Right lobe of liver (tissue), 6 donors: ENCODE results near the gene ALDH1A3. TPM values are rescaled to one million over a fixed set of nuclear protein-coding genes. Genes with fewer than 3 reads are reported as not detected.

Experiments
- ATAC-seq, 4 donors: fragments of 200-7000 bp; cut with Tn5 transposase; one replicate each; pipeline ENCODE4 v1.9.1; 2020; ENCODE audit warnings: mild to moderate bottlenecking in 4 of 4, moderate library complexity in 4 of 4
- DNase-seq, 3 donors: peaks; one replicate each; pipeline ENCODE4 v3.0.0-alpha.2; 2020
- H3K27ac ChIP-seq, 3 donors: fragments of 200-600 bp; one replicate each; pipeline ENCODE4 v1.8.0; 2022
- H3K27me3 ChIP-seq, 2 donors: fragments of 200-600 bp; one replicate each; pipeline ENCODE4 v1.8.0; 2022
- H3K36me3 ChIP-seq, 4 donors: fragments of 200-600 bp; sonication (generic) in 1 of 4; one replicate each; pipeline versions ENCODE4 v1.5.1 to v1.8.0; 2017 to 2022; ENCODE audit warnings: control low read depth in 1 of 4
- H3K4me1 ChIP-seq, 4 donors: fragments of 200-600 bp; sonication (generic) in 1 of 4; one replicate each; pipeline versions ENCODE4 v1.5.1 to v1.8.0; 2017 to 2022; ENCODE audit warnings: control low read depth in 1 of 4
- H3K4me3 ChIP-seq, 3 donors: fragments of 200-600 bp; one replicate each; pipeline ENCODE4 v1.8.0; 2022
- H3K9me3 ChIP-seq, 4 donors: fragments of 200-600 bp; sonication (generic) in 1 of 4; one replicate each; pipeline versions ENCODE4 v1.5.1 to v1.8.0; 2017 to 2022; ENCODE audit warnings: control low read depth in 1 of 4
- POLR2A ChIP-seq: fragments of 450-650 bp; IDR thresholded peaks from one replicate; pipeline ENCODE4 v1.6.1; 2017; ENCODE audit warnings: antibody characterized with exemption, mild to moderate bottlenecking
- WGBS: methylation state at CpG from one replicate; pipeline ENCODE4 v1.1.6; 2018; ENCODE audit warnings: low coverage, low lambda C conversion rate; ENCODE audit not compliant: insufficient coverage; ENCODE audit errors: missing lambda C conversion rate; 5-methylcytosine and 5-hydroxymethylcytosine counted together
- intact Hi-C, 2 donors: fragments of 100-400 bp; cut with DNase I; formaldehyde crosslinking; loops; one replicate each; pipeline versions ENCODE4 v1.11.2 to v1.14.1; 2022
- total RNA-seq, 6 experiments: library from RNA; depleted of rRNA in 2 of 6; stranded (reverse); fragments of >200 nt in 2 of 6; fragmentation: NEBNext Ultra II Directional in 3 of 6; extraction: Animal tissue kit (Norgen Biotek cat#: 25700) in 3 of 6; gene quantifications; one replicate each; pipeline versions ENCODE4 v1.1.0 to v1.2.4, GENCODE V29; 2016 to 2023
- TF ChIP-seq, protein P1 (sequence below), 4 donors: fragments of 200-600 bp in 3 of 4; fragments of 450-650 bp in 1 of 4; IDR thresholded peaks; one replicate each; pipeline versions ENCODE4 v1.5.1 to v1.8.0; 2016 to 2022; ENCODE audit warnings: antibody characterized with exemption in 4 of 4, mild to moderate bottlenecking in 2 of 4
- donor health status: DM: no; HTN: yes; CAD: no.
- donor health status: DM: no; HTN: no; CAD: no.
- donor health status: DM: no; HTN: no; CAD: no.
- donor health status: DM: no; HTN: yes; CAD: no.
- donor health status: DM: no; HTN: yes; CAD: no.

ALDH1A3 gene
- total RNA-seq, 6 experiments from 2014 or later = 1.6 to 7.8 (median 4.2) TPM

DNA sequence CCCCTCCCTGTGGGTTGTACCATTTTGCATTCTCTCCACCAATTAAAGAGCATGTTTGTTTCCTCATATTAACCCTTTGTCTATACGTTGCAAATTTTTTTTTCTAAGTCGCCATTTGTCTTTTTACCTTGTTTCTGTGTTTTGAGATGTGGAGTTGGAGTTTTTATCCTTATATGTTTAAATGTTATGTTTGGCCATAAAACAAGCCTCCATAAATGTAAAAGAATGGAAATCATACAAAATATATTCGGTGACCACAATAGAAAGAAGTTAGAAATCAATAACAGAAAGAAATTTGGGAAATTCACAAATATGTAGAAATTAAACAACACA lies 68.8 kb downstream of the ALDH1A3 start:
- no peak for ATAC-seq

DNA sequence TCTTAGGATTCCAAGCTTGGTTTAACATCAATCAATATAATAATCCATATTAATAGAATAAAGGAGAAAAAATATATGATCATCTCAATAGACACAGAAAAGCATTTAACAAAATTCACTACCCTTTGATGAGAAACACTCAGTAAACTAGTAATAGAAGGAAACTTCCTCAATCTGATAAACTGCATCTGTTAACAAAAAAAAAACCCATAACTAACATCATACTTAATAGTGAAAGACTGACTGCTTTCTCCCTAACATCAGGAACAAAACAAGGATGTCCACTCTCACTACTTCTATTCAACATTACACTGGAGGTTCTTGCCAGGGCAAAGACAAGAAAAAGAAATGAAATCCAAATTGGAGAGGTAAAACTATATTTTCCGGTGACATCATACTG lies 70.1 kb downstream of the ALDH1A3 start:
- Histone ChIP-seq H3K27ac (no peak overlapping the region), H3K4me1 (no peaks in the 10 kb centered on the region), H3K4me3 (no peak overlapping the region), H3K27me3 (no peaks in the 10 kb centered on the region), H3K36me3 (no peaks in the 10 kb centered on the region), H3K9me3 (no peaks in the 10 kb centered on the region)
- WGBS = 89% methylated on average over 1 of the region's 1 CpG
- intact Hi-C loops = no loop called here
- ATAC-seq (no peak), DNase-seq (no peak)
- no peak for TF ChIP-seq POLR2A
- TF ChIP-seq, protein P1, sequence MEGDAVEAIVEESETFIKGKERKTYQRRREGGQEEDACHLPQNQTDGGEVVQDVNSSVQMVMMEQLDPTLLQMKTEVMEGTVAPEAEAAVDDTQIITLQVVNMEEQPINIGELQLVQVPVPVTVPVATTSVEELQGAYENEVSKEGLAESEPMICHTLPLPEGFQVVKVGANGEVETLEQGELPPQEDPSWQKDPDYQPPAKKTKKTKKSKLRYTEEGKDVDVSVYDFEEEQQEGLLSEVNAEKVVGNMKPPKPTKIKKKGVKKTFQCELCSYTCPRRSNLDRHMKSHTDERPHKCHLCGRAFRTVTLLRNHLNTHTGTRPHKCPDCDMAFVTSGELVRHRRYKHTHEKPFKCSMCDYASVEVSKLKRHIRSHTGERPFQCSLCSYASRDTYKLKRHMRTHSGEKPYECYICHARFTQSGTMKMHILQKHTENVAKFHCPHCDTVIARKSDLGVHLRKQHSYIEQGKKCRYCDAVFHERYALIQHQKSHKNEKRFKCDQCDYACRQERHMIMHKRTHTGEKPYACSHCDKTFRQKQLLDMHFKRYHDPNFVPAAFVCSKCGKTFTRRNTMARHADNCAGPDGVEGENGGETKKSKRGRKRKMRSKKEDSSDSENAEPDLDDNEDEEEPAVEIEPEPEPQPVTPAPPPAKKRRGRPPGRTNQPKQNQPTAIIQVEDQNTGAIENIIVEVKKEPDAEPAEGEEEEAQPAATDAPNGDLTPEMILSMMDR (IDR thresholded peaks at IDR 0.05) = no peak

More for the DNA sequence above, 68.8 kb downstream of the ALDH1A3 start:
- intact Hi-C loops = no loop called here
- Histone ChIP-seq H3K27me3 (no peaks in the 10 kb centered on the region), H3K4me3 (no peak overlapping the region), H3K36me3 (no peaks in the 10 kb centered on the region), H3K4me1 (no peaks in the 10 kb centered on the region), H3K9me3 (no peaks in the 10 kb centered on the region), H3K27ac (no peak overlapping the region)
- TF ChIP-seq, protein P1 (IDR thresholded peaks at IDR 0.05) = no peak
- no peak for TF ChIP-seq POLR2A
- WGBS = 64% methylated on average over 3 of the region's 3 CpGs
- no peak for DNase-seq

GRCh38 chr15:100951965-100952364 lies 72.3 kb downstream of the ALDH1A3 start:
- DNase-seq = no peak
- Histone ChIP-seq H3K4me3 (no peak overlapping the region), H3K27ac (no peak overlapping the region), H3K4me1 (no peaks in the 10 kb centered on the region), H3K36me3 (no peaks in the 10 kb centered on the region), H3K9me3 (no peaks in the 10 kb centered on the region), H3K27me3 (no peaks in the 10 kb centered on the region)
- intact Hi-C loops = no loop called here
- 53% methylated on average over 5 of the region's 5 CpGs for WGBS
- no peak for ATAC-seq
- TF ChIP-seq, protein P1 (IDR thresholded peaks at IDR 0.05) = no peak
- TF ChIP-seq POLR2A = no peak

DNA sequence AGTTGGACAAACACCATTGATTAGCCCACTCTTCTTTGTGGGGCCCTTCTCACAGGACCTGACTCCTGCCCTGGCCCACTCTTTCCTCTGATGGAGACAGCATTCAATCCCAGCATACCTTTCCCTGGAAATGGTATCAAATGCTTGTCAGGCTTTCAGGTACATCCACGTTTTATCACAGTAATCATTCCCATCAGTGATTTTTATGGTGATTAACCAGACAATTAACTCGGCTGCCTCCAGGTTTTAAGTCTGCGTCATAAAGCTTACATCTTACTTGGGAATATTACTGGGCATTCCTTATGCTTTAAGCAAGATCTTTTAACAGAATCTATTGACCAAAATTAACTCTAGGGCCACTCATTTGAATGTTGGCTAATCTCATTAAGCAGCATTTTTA lies 72.9 kb downstream of the ALDH1A3 start:
- DNase-seq (no peak), ATAC-seq (no peak)
- intact Hi-C loops = no loop called here
- H3K36me3 ChIP-seq = no peaks in the 10 kb centered on the region
- 61% methylated on average over 3 of the region's 3 CpGs for WGBS
- H3K27ac ChIP-seq = no peak overlapping the region
- H3K9me3 ChIP-seq = no peaks in the 10 kb centered on the region
- TF ChIP-seq POLR2A = no peak
- TF ChIP-seq, protein P1 (IDR thresholded peaks at IDR 0.05) = no peak
- H3K27me3 ChIP-seq = no peaks in the 10 kb centered on the region
- H3K4me3 ChIP-seq = no peak overlapping the region
- no peaks in the 10 kb centered on the region for H3K4me1 ChIP-seq
